T-helper 2 cell (primary cell): ENCODE data around the gene KRTAP23-1.

Source experiments
- DNase-seq, 5 experiments: peaks; one replicate each; pipeline versions ENCODE4 v3.0.0 to v3.0.0-alpha.2; 2012 to 2022

KRTAP23-1 gene

GRCh38 chr21:30305136-30305535 lies 43.3 kb downstream of the KRTAP23-1 start:
- no peak for DNase-seq
